ENCODE results near the gene MRPL21. TPM values are rescaled to one million over a fixed set of nuclear protein-coding genes. Genes with fewer than 3 reads are reported as not detected.
A peak's percentile ranks its signal among the peaks of the same experiment; 100 is the strongest.

The MRPL21 gene
- total RNA-seq, 1 donor from 2014 or later, result 32.9 TPM

DNA sequence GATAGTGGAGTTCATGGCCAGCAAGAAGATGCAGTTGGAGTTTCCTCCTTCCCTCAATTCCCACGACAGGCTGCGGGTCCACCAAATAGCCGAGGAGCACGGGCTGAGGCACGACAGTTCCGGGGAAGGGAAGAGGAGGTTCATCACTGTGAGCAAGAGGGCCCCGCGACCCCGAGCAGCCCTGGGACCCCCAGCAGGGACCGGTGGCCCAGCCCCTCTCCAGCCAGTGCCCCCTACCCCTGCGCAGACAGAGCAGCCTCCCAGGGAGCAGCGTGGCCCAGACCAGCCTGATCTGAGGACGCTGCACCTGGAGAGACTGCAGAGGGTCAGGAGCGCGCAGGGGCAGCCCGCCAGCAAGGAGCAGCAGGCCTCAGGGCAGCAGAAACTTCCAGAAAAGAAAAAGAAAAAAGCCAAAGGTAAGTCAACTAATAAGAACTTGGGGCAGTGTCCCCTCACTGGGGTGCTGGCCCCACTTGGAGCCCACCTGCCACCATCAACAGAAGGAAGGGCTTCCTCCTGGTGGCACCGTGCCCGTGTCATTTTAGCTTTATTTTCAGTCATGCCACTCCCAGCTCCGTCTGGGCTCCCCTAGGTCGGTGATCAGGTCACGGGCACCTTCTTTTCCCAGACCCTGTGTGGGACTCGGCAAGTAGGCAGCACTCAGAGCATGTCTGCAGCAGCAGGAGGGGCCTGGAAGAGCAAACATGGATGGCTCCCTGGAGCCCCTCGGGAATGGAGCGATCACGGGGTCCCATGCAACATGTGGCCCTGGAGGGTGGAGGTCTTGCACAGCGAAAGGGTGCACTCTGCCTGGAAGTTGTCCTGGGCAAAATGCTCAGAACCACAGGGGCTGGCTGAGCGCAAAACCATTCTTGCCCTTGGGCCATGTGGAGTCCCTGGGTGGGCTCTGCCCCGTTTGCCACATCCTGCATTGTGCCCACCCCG is 33.3 kb upstream of the MRPL21 start:
- Histone ChIP-seq H3K36me3 (peaks cover 81% of the 10 kb centered on the region), H3K9me3 (no peaks in the 10 kb centered on the region), H3K4me3 (no peak overlapping the region), H3K4me1 (no peaks in the 10 kb centered on the region), H3K27me3 (ENCODE audit: low read depth) (no peaks in the 10 kb centered on the region), H3K27ac (no peak overlapping the region)
- ATAC-seq, result no peak
- TF ChIP-seq, protein P1, sequence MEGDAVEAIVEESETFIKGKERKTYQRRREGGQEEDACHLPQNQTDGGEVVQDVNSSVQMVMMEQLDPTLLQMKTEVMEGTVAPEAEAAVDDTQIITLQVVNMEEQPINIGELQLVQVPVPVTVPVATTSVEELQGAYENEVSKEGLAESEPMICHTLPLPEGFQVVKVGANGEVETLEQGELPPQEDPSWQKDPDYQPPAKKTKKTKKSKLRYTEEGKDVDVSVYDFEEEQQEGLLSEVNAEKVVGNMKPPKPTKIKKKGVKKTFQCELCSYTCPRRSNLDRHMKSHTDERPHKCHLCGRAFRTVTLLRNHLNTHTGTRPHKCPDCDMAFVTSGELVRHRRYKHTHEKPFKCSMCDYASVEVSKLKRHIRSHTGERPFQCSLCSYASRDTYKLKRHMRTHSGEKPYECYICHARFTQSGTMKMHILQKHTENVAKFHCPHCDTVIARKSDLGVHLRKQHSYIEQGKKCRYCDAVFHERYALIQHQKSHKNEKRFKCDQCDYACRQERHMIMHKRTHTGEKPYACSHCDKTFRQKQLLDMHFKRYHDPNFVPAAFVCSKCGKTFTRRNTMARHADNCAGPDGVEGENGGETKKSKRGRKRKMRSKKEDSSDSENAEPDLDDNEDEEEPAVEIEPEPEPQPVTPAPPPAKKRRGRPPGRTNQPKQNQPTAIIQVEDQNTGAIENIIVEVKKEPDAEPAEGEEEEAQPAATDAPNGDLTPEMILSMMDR (IDR thresholded peaks at IDR 0.05), result no peak
- peak; percentile 37 for DNase-seq
- intact Hi-C loops (cut with DNase I), result no loop called here

GRCh38 chr11:68936358-68936636 is 32.7 kb upstream of the MRPL21 start:
- ATAC-seq (no peak), DNase-seq (no peak)
- H3K27ac ChIP-seq, result no peak overlapping the region
- intact Hi-C loops (cut with DNase I), result no loop called here
- H3K4me3 ChIP-seq, result no peak overlapping the region
- H3K36me3 ChIP-seq, result peaks cover 84% of the 10 kb centered on the region
- no peaks in the 10 kb centered on the region for H3K27me3 ChIP-seq (ENCODE audit: low read depth)
- TF ChIP-seq, protein P1 (IDR thresholded peaks at IDR 0.05), result no peak
- H3K9me3 ChIP-seq, result no peaks in the 10 kb centered on the region
- no peaks in the 10 kb centered on the region for H3K4me1 ChIP-seq

DNA sequence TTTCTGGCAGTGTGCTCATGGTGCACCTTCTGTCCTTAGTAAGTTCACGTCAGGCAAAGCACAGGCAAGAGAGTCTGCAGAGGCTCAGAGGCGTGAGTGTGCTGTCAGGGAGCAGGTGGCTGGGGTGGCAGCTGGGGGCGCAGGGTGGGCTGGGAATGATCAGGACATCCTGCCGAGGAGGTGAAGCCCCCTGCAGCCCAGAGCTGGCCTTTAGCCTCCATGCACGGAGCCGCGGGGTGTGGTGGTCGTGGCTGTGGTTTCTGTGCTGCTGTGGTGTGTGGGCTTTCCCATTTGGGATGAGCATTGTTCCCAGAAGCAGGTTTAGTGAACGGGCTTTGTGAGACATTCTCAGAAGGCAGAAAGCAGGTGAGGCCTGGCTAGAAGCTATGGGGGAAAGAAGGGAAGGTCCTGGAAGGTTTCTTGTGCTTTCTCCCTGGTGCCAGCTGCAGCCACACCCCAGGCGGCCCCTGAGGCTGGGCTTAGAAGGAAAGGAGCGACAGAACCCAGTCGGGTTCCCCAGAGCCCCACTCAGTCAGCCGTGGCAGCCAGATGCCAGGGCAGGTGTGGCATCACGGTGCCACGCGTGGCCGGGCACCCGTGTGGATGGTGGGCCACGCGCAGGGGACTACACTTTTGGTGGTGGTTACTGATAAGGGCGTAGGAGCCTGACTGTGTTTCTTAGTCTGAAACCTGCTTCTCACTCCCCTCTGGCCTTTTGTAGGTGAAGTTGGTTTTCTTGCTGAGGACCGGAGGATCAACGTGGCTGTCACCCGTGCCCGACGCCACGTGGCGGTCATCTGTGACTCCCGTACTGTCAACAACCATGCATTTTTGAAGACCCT is 32.1 kb upstream of the MRPL21 start:
- H3K9me3 ChIP-seq, result no peaks in the 10 kb centered on the region
- TF ChIP-seq, protein P1 (IDR thresholded peaks at IDR 0.05), result no peak
- H3K36me3 ChIP-seq, result peaks cover 89% of the 10 kb centered on the region
- DNase-seq (no peak), ATAC-seq (no peak)
- no peak overlapping the region for H3K27ac ChIP-seq
- H3K4me1 ChIP-seq, result no peaks in the 10 kb centered on the region
- H3K27me3 ChIP-seq (ENCODE audit: low read depth), result no peaks in the 10 kb centered on the region
- intact Hi-C loops (cut with DNase I), result no loop called here
- H3K4me3 ChIP-seq, result no peak overlapping the region

- no peaks in the 10 kb centered on the region for H3K27me3 ChIP-seq (ENCODE audit: low read depth)
- H3K36me3 ChIP-seq, result peaks cover 89% of the 10 kb centered on the region
- H3K4me1 ChIP-seq, result no peaks in the 10 kb centered on the region
- no peak overlapping the region for H3K4me3 ChIP-seq
- H3K9me3 ChIP-seq, result no peaks in the 10 kb centered on the region
- ATAC-seq (no peak), DNase-seq (no peak)
- H3K27ac ChIP-seq, result no peak overlapping the region
- TF ChIP-seq, protein P1 (IDR thresholded peaks at IDR 0.05), result no peak
- intact Hi-C loops (cut with DNase I), result no loop called here
Measured at GRCh38 chr11:68935066-68935465, 31.4 kb upstream of the MRPL21 start.

- no peaks in the 10 kb centered on the region for H3K9me3 ChIP-seq
- ATAC-seq (no peak), DNase-seq (no peak)
- H3K4me3 ChIP-seq, result no peak overlapping the region
- H3K4me1 ChIP-seq, result no peaks in the 10 kb centered on the region
- TF ChIP-seq, protein P1 (IDR thresholded peaks at IDR 0.05), result no peak
- H3K27ac ChIP-seq, result no peak overlapping the region
- no peaks in the 10 kb centered on the region for H3K27me3 ChIP-seq (ENCODE audit: low read depth)
- intact Hi-C loops (cut with DNase I), result no loop called here
- peaks cover 89% of the 10 kb centered on the region for H3K36me3 ChIP-seq
Measured at GRCh38 chr11:68934666-68935065, 31.0 kb upstream of the MRPL21 start.

All from lower lobe of right lung (tissue), 2 donors.